Superior temporal gyrus (tissue), 1 donor: ENCODE measurements around the gene PDIA4.
"Not testable (repeated sequence)": the region's sequence is repeated elsewhere in the genome, so short reads cannot be mapped to it uniquely, and the experiment has no call there.

Source experiments
- DNase-seq: peaks from one replicate; pipeline ENCODE4 v3.0.0-alpha.2; 2016; ENCODE audit errors: extremely low spot score

PDIA4 gene, protein sequence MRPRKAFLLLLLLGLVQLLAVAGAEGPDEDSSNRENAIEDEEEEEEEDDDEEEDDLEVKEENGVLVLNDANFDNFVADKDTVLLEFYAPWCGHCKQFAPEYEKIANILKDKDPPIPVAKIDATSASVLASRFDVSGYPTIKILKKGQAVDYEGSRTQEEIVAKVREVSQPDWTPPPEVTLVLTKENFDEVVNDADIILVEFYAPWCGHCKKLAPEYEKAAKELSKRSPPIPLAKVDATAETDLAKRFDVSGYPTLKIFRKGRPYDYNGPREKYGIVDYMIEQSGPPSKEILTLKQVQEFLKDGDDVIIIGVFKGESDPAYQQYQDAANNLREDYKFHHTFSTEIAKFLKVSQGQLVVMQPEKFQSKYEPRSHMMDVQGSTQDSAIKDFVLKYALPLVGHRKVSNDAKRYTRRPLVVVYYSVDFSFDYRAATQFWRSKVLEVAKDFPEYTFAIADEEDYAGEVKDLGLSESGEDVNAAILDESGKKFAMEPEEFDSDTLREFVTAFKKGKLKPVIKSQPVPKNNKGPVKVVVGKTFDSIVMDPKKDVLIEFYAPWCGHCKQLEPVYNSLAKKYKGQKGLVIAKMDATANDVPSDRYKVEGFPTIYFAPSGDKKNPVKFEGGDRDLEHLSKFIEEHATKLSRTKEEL

GRCh38 chr7:149028346-149029109, at the start of gene PDIA4:
TSS of gene PDIA4 (minus strand) at chr7:149028505. CDS start at chr7:149028408, 97 bp downstream.
- DNase-seq = peak; percentile 99

GRCh38 chr7:149077594-149077993, 49.3 kb upstream of the PDIA4 start:
- no peak for DNase-seq

GRCh38 chr7:149075286-149075685, 47.0 kb upstream of the PDIA4 start:
- DNase-seq = no peak

DNA sequence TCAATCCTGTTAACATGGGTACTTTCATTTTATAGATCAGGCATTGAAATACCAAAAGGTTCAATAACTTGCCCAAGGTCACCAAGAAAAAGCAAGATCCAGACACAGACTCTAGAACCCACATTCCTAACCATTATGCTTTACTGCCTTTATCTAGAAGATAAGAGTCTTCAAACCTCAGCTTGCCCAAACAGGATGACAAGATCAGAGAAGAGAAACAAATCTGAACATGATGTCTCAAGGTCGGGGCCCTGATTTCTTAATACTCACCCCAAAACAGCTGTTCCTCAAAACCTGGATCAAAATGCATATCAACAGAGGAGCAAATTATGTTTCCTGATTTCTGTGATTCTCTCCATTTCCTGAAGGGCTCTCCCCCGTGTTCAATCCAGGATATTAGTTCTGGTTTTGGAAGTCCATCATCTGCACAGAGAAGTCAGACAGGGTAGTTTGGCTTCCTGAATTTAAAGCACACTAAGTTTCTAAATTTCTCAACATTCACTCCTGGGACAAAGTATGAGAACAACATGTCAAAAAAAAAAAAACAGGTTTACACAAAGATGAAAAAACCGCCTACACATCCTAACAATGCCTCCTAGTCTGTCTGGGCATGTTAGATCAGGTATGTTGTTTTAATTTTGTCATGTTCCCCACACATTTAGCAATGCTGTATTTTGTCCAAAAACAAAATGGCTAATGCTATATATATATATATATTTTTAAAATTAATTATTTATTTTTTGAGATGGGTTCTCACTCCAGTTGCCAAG, 46.0 kb upstream of the PDIA4 start:
- DNase-seq = no peak

GRCh38 chr7:149072438-149072775, 44.1 kb upstream of the PDIA4 start:
- no peak for DNase-seq

GRCh38 chr7:149071641-149072437, 43.5 kb upstream of the PDIA4 start:
- DNase-seq = no peak

DNA sequence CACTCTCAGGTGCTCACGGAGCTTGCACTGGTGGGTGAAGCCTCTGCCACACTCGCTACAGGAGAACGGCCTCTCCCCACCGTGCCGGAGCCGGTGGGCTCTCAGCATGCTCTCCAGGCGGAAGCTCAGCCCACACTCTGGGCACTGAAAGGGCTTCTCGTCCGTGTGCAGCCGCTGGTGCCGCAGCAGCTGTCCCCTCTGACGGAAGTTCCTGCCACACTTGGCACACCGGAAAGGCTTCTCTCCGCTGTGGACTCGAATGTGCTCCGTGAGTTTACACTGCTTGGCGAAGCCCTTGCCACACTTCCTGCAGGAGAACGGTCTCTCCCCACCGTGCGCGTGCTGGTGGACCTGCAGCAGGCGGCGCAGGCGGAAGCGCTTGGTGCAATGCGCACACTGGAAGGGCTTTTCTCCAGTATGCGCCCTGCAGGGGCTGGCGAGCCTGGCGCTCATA, 42.9 kb upstream of the PDIA4 start:
- DNase-seq = no peak

DNA sequence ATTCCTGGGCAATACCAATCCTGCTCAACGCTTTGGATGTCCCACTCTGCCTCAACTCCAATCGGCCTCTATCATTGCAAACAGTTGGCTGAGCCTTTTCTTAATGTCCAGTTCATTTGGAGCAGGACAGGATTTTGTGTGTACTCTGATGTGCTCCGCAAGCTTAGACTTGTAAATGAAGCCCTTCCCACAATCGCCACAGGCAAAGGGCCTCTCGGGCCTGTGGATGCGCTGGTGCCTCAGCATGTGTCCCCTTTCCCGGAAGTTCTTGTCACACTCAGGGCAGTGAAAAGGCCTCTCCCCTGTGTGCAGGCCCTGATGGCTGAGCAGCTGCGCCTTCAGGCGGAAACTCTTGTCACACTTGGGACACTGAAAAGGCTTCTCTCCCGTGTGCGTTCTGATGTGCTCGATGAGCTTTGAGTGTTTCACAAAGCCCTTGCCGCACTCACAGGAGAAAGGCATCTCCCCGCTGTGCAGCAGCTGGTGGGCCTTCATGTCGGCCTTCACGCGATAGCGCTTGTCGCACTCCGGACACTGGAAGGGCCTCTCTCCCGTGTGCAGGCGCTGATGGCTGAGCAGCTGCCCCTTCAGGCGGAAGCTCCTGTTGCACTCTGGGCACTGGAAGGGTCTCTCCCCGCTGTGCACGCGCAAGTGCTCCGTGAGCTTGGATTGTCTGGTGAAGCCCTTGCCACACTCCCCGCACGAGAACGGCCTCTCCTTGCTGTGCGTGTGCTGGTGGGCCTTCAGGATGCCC, 42.2 kb upstream of the PDIA4 start:
- no peak for DNase-seq

DNA sequence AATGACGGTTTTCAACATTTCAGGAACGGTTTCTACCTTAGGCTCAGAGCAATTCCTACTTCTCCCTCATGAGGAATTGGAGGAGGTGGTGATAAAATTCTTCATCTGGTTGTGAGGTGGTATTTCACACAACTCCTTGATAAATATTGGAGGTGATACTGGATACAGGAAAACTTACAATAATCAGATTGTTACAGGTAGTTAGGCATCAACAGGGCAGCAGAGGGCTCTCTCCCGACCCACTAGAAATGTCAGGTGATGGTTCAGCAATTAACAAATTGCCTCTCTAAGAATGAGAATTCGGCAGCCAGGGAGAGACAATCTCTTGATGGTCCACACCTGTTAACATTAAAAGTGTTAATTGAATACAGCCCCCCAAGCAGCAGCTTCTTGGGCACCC, 39.6 kb upstream of the PDIA4 start:
- DNase-seq = no peak

- no peak for DNase-seq
These were observed 35.2 kb upstream of the PDIA4 start for GRCh38 chr7:149063476-149063875.

DNA sequence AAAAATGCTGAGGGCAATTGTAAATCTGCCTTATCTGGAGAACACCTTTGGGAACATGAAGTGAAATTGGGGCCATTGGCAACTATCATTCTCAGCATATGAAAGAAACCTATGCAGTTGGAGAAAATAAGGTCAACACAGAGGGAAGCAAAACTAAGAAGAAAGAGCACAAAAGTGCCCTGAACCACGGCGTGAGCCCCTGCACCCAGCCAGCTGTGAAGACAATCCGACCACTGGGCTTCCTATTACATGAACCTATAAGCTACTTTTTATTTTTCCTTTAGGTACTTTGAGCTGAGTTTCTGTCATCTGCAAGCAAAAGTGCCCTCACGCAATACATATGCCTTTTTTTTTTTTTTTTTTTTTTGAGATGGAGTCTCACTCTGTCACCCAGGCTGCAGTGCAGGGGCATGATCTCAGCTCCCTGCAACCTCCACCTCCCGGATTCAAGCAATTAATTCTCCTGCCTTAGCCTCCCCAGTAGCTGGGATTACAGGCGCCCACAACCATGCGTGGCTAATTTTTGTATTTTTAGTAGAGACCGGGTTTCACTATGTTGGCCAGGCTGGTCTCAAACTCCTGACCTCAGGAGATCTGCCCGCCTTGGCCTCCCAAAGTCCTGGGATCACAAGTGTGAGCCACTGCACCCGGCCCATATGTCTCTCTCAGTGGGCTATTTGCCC, 34.1 kb upstream of the PDIA4 start:
- not testable (repeated sequence) for DNase-seq

- DNase-seq = no peak
These were observed 31.9 kb upstream of the PDIA4 start for GRCh38 chr7:149060156-149060555.

- no peak for DNase-seq
These were observed 25.6 kb upstream of the PDIA4 start for GRCh38 chr7:149053885-149054284.

DNA sequence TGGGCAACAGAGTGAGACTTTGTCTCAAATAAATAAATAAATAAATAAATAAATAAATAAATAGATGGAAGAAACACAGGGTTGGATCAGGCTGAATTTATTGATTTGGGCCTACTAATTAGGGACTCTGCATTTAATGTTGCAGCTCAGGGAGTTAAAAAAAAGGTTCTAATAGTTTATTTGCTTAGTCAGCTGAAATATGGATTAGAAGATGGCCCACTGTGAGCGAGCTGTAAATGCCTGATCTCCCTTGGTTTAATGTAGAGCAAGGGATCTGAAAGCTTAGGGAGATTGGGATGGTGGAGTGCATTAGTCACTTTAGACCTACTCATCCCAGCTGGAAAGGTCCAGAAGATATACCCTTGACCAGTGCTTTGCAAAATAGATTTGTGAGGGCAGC, 25.1 kb upstream of the PDIA4 start:
- DNase-seq = no peak

- DNase-seq = no peak
These were observed 22.6 kb upstream of the PDIA4 start for GRCh38 chr7:149050941-149051340.

GRCh38 chr7:149048805-149049204, 20.5 kb upstream of the PDIA4 start:
- no peak for DNase-seq

GRCh38 chr7:149046416-149046815, 18.1 kb upstream of the PDIA4 start:
- DNase-seq = no peak

- DNase-seq = no peak
These were observed 15.6 kb upstream of the PDIA4 start for GRCh38 chr7:149043936-149044335.

GRCh38 chr7:149041350-149041749, 13.0 kb upstream of the PDIA4 start:
- no peak for DNase-seq

GRCh38 chr7:149038641-149039040, 10.3 kb upstream of the PDIA4 start:
- not testable (repeated sequence) for DNase-seq
